OCI-LY1 (cell line): ENCODE results near the gene RAB8B.

Experiments
- H2AFZ ChIP-seq: fragments of 200-600 bp; sonication (generic), shearing (Covaris generic); 2 replicates; pipeline ENCODE4 v1.6.0; 2014; ENCODE audit warnings: antibody characterized with exemption, mild to moderate bottlenecking, low read length
- H3F3A ChIP-seq: fragments of 200-600 bp; sonication (generic), shearing (Covaris generic); 2 replicates; pipeline ENCODE4 v1.6.0; 2014; ENCODE audit warnings: mild to moderate bottlenecking, antibody characterized with exemption, low read length, moderate library complexity; ENCODE audit not compliant: insufficient read depth
- H3K27ac ChIP-seq: fragments of 200-600 bp; sonication (generic); 2 replicates; pipeline ENCODE4 v1.5.1; 2014; ENCODE audit warnings: low read length, mixed run types, mild to moderate bottlenecking, low read depth; ENCODE audit not compliant: poor library complexity, severe bottlenecking
- H3K27me3 ChIP-seq: fragments of 200-600 bp; sonication (generic); 2 replicates; pipeline ENCODE4 v1.6.0; 2014; ENCODE audit warnings: antibody characterized with exemption, mild to moderate bottlenecking, low read length, moderate library complexity; ENCODE audit not compliant: insufficient read depth
- H3K36me3 ChIP-seq: fragments of 200-600 bp; sonication (generic); 2 replicates; pipeline ENCODE4 v1.6.1; 2014; ENCODE audit warnings: mild to moderate bottlenecking, antibody characterized with exemption, low read length, moderate library complexity, mixed read lengths; ENCODE audit not compliant: insufficient read depth
- H3K4me1 ChIP-seq: fragments of 200-600 bp; sonication (generic); 2 replicates; pipeline ENCODE4 v1.5.1; 2014; ENCODE audit warnings: mild to moderate bottlenecking, low read length, moderate library complexity; ENCODE audit not compliant: insufficient read depth, severe bottlenecking
- H3K4me2 ChIP-seq: fragments of 200-600 bp; sonication (generic), shearing (Covaris generic); 2 replicates; pipeline ENCODE4 v1.6.1; 2014; ENCODE audit warnings: low read length
- H3K4me3 ChIP-seq: fragments of 200-600 bp; sonication (generic); 2 replicates; pipeline ENCODE4 v1.5.1; 2014; ENCODE audit warnings: low read length, low read depth, mild to moderate bottlenecking, mixed read lengths; ENCODE audit not compliant: poor library complexity, severe bottlenecking
- H3K79me2 ChIP-seq: fragments of 200-600 bp; shearing (Covaris generic); 2 replicates; pipeline ENCODE4 v1.6.1; 2016; ENCODE audit warnings: mixed run types, low read length, mixed read lengths; ENCODE audit not compliant: insufficient read depth
- H3K9ac ChIP-seq: fragments of 200-600 bp; sonication (generic), shearing (Covaris generic); 2 replicates; pipeline ENCODE4 v1.6.1; 2014; ENCODE audit warnings: mild to moderate bottlenecking, low read length, mixed read lengths
- H3K9me2 ChIP-seq: fragments of 200-600 bp; sonication (generic), shearing (Covaris generic); 2 replicates; pipeline ENCODE4 v1.6.1; 2014; ENCODE audit warnings: low read depth, mild to moderate bottlenecking, low read length, mixed read lengths
- H3K9me3 ChIP-seq: fragments of 200-600 bp; shearing (Covaris generic); 2 replicates; pipeline ENCODE4 v1.6.1; 2014; ENCODE audit warnings: low read length, mixed read lengths
- H4K20me1 ChIP-seq: fragments of 200-600 bp; sonication (generic), shearing (Covaris generic); 2 replicates; pipeline ENCODE4 v1.6.0; 2016; ENCODE audit warnings: mild to moderate bottlenecking, low read length; ENCODE audit not compliant: insufficient read depth
- CTCF ChIP-seq: fragments of 200-600 bp; sonication (generic), shearing (Covaris generic); IDR thresholded peaks from 2 replicates; pipeline ENCODE4 v1.5.1; 2017; ENCODE audit warnings: mild to moderate bottlenecking, antibody characterized with exemption, low read length, moderate library complexity, mixed read lengths
- EZH2 ChIP-seq: fragments of 200-600 bp; sonication (generic), shearing (Covaris generic); IDR thresholded peaks from 2 replicates; pipeline ENCODE4 v1.8.0; 2017; ENCODE audit warnings: borderline replicate concordance, mixed run types, mild to moderate bottlenecking, antibody characterized with exemption, low read length, moderate library complexity, mixed read lengths

Gene RAB8B

GRCh38 chr15:63191895-63192618 is 2.7 kb downstream of the RAB8B start:
- peak overlapping the region; percentile 88 for H3K9ac ChIP-seq

GRCh38 chr15:63192619-63193206 is 3.3 kb downstream of the RAB8B start:
- Histone ChIP-seq H3K4me1 (peaks cover 77% of the 10 kb centered on the region), H3F3A (peaks cover 12% of the 10 kb centered on the region), H2AFZ (no peak overlapping the region), H3K4me2 (peak overlapping the region; percentile 98), H4K20me1 (no peaks in the 10 kb centered on the region), H3K27me3 (no peaks in the 10 kb centered on the region), H3K9me3 (no peaks in the 10 kb centered on the region), H3K4me3 (peak overlapping the region; percentile 88), H3K36me3 (no peaks in the 10 kb centered on the region), H3K79me2 (peaks cover 56% of the 10 kb centered on the region), H3K27ac (peak overlapping the region; percentile 94), H3K9me2 (no peaks in the 10 kb centered on the region), H3K9ac (peak overlapping the region; percentile 35; the same call in 1 of the 2 replicates)
- TF ChIP-seq EZH2 (no peak), CTCF (no peak)

More at GRCh38 chr15:63191895-63192618, 2.7 kb downstream of the RAB8B start:
- Histone ChIP-seq H3K4me1 (peaks cover 77% of the 10 kb centered on the region), H3K79me2 (peaks cover 56% of the 10 kb centered on the region), H4K20me1 (no peaks in the 10 kb centered on the region), H3K9me2 (no peaks in the 10 kb centered on the region), H2AFZ (no peak overlapping the region), H3K4me3 (peak overlapping the region; percentile 88), H3K9me3 (no peaks in the 10 kb centered on the region), H3K36me3 (no peaks in the 10 kb centered on the region), H3K4me2 (peak overlapping the region; percentile 98), H3K27ac (peak overlapping the region; percentile 94), H3K27me3 (no peaks in the 10 kb centered on the region), H3F3A (peaks cover 12% of the 10 kb centered on the region)
- TF ChIP-seq CTCF (no peak), EZH2 (no peak)

GRCh38 chr15:63194302-63194701 is 4.9 kb downstream of the RAB8B start:
- peak overlapping the region; percentile 53; the same call in 1 of the 2 replicates for H3K9ac ChIP-seq
- H3K27ac ChIP-seq, result peak overlapping the region; percentile 94

More at GRCh38 chr15:63194302-63194701, 4.9 kb downstream of the RAB8B start:
- TF ChIP-seq EZH2, result no peak
- TF ChIP-seq CTCF, result no peak
- Histone ChIP-seq H3K4me2 (peak overlapping the region; percentile 98), H2AFZ (no peak overlapping the region), H3F3A (peaks cover 12% of the 10 kb centered on the region), H4K20me1 (no peaks in the 10 kb centered on the region), H3K36me3 (no peaks in the 10 kb centered on the region), H3K4me1 (peaks cover 81% of the 10 kb centered on the region), H3K79me2 (peaks cover 69% of the 10 kb centered on the region), H3K27me3 (no peaks in the 10 kb centered on the region), H3K4me3 (peak overlapping the region; percentile 88), H3K9me2 (no peaks in the 10 kb centered on the region), H3K9me3 (no peaks in the 10 kb centered on the region)
